Stimulated activated CD4-positive, alpha-beta T cell treated with anti-CD3 and anti-CD28 coated beads, Interleukin-2, amount 100 ng/mL, for 24 hours (primary cell): Measurements from ENCODE around the gene LRRN2.

Experiments used
- DNase-seq, 2 donors: peaks; one replicate each; pipeline ENCODE4 v3.0.0-alpha.2; 2020

LRRN2 gene

GRCh38 chr1:204688776-204689175, 3.2 kb upstream of the LRRN2 start:
- no peak for DNase-seq

GRCh38 chr1:204688007-204688406, 2.5 kb upstream of the LRRN2 start:
- DNase-seq = no peak

- peak in 1 of 2 donors; percentile 14 for DNase-seq
Measured at GRCh38 chr1:204684571-204685235, 835 bp downstream of the LRRN2 start.

- no peak for DNase-seq
Measured at GRCh38 chr1:204684206-204684570, 1.4 kb downstream of the LRRN2 start.

GRCh38 chr1:204683284-204684205, 2.0 kb downstream of the LRRN2 start:
- no peak for DNase-seq

GRCh38 chr1:204680461-204680860, 5.1 kb downstream of the LRRN2 start:
- no peak for DNase-seq

- DNase-seq = no peak
Measured at GRCh38 chr1:204680051-204680450, 5.5 kb downstream of the LRRN2 start.

- no peak for DNase-seq
Measured at GRCh38 chr1:204678721-204679475, 6.6 kb downstream of the LRRN2 start.

GRCh38 chr1:204677864-204678263, 7.7 kb downstream of the LRRN2 start:
- no peak for DNase-seq

GRCh38 chr1:204676043-204676442, 9.5 kb downstream of the LRRN2 start:
- no peak for DNase-seq

GRCh38 chr1:204673909-204674649, 11.5 kb downstream of the LRRN2 start:
- no peak for DNase-seq

GRCh38 chr1:204673209-204673608, 12.3 kb downstream of the LRRN2 start:
- no peak for DNase-seq

GRCh38 chr1:204672482-204673121, 12.9 kb downstream of the LRRN2 start:
- DNase-seq = no peak

GRCh38 chr1:204672069-204672468, 13.5 kb downstream of the LRRN2 start:
- DNase-seq = no peak

- DNase-seq = no peak
Measured at GRCh38 chr1:204670152-204670927, 15.2 kb downstream of the LRRN2 start.

- no peak for DNase-seq
Measured at GRCh38 chr1:204669579-204669978, 16.0 kb downstream of the LRRN2 start.

- DNase-seq = no peak
Measured at GRCh38 chr1:204664384-204664651, 21.2 kb downstream of the LRRN2 start.

- DNase-seq = no peak
Measured at GRCh38 chr1:204663644-204664383, 21.7 kb downstream of the LRRN2 start.

- no peak for DNase-seq
Measured at GRCh38 chr1:204662530-204662929, 23.0 kb downstream of the LRRN2 start.

- DNase-seq = no peak
Measured at GRCh38 chr1:204660509-204660908, 25.0 kb downstream of the LRRN2 start.

GRCh38 chr1:204659056-204659455, 26.5 kb downstream of the LRRN2 start:
- no peak for DNase-seq
